Transverse colon (tissue), 3 donors: ENCODE data around the gene MACROH2A2.

Source experiments
- EP300 ChIP-seq: sonication (generic); formaldehyde crosslinking; IDR thresholded peaks from one replicate; pipeline ENCODE4 v1.6.1; 2017; ENCODE audit warnings: antibody characterized with exemption, low read depth
- POLR2A ChIP-seq: fragments of 450-650 bp; IDR thresholded peaks from one replicate; pipeline ENCODE4 v1.6.1; 2016; ENCODE audit warnings: antibody characterized with exemption, mild to moderate bottlenecking, moderate library complexity
- TF ChIP-seq, protein P1 (sequence below), 5 experiments: fragments of 200-600 bp in 3 of 5; fragments of 450-650 bp in 2 of 5; sonication (generic) in 3 of 5; IDR thresholded peaks; 1 replicate in 2 of 5; 2 replicates in 3 of 5; pipeline ENCODE4 v1.5.1; 2016 to 2017; ENCODE audit warnings: antibody characterized with exemption in 5 of 5, inconsistent platforms in 3 of 5, mild to moderate bottlenecking in 2 of 5, moderate library complexity in 1 of 5

DNA sequence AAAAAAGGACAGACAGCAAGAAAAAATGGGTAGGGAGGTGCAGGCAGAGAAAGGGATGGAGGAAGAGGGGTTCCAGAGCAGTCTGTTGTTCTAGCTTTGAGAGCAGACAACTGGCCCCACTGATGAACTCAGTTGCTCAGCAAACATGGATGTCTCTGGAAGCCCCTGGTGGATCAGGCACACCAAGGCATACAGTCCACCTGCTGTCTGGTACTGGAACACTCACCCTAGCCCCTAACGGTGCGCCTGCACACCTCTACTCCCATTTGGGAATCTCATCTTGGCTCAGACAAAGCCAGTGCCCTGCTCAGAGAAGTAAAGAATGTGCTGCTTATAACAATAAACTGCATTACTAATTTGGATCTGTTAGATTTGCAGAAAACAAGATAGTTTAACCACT, 7.7 kb downstream of the MACROH2A2 start:
- TF ChIP-seq, protein P1, sequence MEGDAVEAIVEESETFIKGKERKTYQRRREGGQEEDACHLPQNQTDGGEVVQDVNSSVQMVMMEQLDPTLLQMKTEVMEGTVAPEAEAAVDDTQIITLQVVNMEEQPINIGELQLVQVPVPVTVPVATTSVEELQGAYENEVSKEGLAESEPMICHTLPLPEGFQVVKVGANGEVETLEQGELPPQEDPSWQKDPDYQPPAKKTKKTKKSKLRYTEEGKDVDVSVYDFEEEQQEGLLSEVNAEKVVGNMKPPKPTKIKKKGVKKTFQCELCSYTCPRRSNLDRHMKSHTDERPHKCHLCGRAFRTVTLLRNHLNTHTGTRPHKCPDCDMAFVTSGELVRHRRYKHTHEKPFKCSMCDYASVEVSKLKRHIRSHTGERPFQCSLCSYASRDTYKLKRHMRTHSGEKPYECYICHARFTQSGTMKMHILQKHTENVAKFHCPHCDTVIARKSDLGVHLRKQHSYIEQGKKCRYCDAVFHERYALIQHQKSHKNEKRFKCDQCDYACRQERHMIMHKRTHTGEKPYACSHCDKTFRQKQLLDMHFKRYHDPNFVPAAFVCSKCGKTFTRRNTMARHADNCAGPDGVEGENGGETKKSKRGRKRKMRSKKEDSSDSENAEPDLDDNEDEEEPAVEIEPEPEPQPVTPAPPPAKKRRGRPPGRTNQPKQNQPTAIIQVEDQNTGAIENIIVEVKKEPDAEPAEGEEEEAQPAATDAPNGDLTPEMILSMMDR (IDR thresholded peaks at IDR 0.05), result no peak
- TF ChIP-seq EP300, result no peak
- TF ChIP-seq POLR2A, result no peak
